GM18507 (cell line): ENCODE results near the gene RAB41.
"Not testable (repeated sequence)": the region's sequence is repeated elsewhere in the genome, so short reads cannot be mapped to it uniquely, and the experiment has no call there.

Experiments
- DNase-seq: peaks from one replicate; pipeline ENCODE4 v3.0.0; 2011; ENCODE audit warnings: low read depth; ENCODE audit not compliant: insufficient read length; ENCODE audit errors: extremely low spot score
- FAIRE-seq: peaks from 2 replicates; lab custom pipeline; 2011; peaks lifted over from hg19 to GRCh38; lab: Jason Lieb, UNC

Gene RAB41

DNA sequence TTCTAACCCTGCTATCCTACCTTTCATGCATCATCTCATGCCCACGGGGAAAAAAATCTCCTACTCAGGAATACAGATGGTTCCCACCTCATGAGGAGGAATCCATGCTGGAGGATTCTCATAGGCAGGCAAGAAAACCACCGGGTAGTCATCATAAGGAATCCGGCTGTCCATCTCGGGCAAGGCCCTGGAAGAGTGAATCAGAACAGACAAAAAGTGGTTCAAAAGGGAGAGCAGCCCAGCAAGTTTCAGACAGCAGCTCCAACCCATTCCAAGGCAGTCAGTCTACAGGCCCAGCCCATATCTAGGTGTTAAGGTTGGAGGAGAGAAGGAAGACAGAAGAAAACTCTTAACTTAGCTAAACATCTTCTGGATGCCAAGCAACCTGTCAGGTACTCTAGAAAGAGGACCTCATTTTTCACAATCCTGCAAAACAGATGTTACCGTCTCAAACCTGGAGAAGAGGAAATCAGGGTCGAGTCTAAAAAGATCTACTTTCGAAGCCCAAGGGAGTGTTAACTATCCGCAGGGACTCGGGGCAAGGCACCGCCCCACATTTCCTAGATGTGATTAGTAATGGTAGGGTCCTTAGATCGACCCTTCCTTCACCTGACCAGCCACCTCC is 7.3 kb downstream of the RAB41 start:
- no peak for FAIRE-seq
- DNase-seq = no peak

- DNase-seq (peak; percentile 82), FAIRE-seq (peak; percentile 97)
These were observed 8.1 kb downstream of the RAB41 start, which contains the start of the genes KIF4A and PDZD11 for GRCh38 chrX:70289793-70290770. Gene KIF4A (plus strand): TSS chrX:70290104. CDS start chrX:70290459, 355 bp downstream. Gene PDZD11 (minus strand): TSS chrX:70289927. CDS start chrX:70289341, 586 bp downstream.

GRCh38 chrX:70292788-70293187 is 10.8 kb downstream of the RAB41 start:
- DNase-seq (no peak), FAIRE-seq (no peak)

- FAIRE-seq (no peak), DNase-seq (no peak)
These were observed 11.6 kb downstream of the RAB41 start for GRCh38 chrX:70293621-70294020.

DNA sequence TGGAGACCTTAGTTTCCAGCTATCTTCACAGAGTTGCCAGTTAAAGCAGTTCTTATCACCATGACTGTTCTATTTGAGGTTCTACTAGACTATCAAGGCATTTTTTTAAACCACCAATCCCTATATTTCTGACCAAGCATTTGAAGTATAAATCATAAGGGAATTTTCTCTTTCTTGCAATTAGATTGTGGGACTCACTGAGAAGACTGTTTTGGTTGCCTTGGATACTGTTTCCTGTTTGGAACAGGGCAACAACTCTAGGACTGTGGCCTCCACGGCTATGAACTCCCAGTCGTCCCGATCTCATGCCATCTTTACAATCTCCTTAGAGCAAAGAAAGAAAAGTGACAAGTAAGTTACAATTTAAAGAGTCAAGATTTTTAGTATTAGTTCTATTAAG is 19.7 kb downstream of the RAB41 start:
- DNase-seq (no peak), FAIRE-seq (no peak)

GRCh38 chrX:70313503-70313902 is 31.5 kb downstream of the RAB41 start:
- DNase-seq = no peak
- FAIRE-seq = no peak

GRCh38 chrX:70322784-70323183 is 40.8 kb downstream of the RAB41 start:
- FAIRE-seq = no peak
- no peak for DNase-seq

- not testable (repeated sequence) for DNase-seq, FAIRE-seq
These were observed 41.7 kb downstream of the RAB41 start for GRCh38 chrX:70323628-70324027.

DNA sequence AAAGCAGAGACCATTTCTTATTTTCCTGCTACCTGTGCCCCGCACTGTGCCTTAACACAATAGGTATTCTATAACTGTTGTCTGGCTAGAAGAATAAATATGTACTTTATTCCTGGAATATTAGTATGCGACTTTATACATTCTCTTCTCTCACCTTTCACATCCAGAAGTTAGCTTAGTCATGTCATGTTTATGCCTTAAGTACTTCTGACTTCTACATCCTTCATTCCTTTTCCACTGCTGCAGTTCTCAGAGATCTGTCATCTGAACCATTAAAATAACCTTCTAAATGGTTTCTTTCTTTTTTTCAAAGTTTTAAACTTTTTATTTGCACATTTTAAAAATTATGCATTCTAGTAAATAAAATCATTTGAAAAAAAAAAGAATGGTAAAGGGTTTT is 42.4 kb downstream of the RAB41 start:
- DNase-seq (no peak), FAIRE-seq (no peak)

- FAIRE-seq (no peak), DNase-seq (no peak)
These were observed 49.2 kb downstream of the RAB41 start for GRCh38 chrX:70331161-70331560.

DNA sequence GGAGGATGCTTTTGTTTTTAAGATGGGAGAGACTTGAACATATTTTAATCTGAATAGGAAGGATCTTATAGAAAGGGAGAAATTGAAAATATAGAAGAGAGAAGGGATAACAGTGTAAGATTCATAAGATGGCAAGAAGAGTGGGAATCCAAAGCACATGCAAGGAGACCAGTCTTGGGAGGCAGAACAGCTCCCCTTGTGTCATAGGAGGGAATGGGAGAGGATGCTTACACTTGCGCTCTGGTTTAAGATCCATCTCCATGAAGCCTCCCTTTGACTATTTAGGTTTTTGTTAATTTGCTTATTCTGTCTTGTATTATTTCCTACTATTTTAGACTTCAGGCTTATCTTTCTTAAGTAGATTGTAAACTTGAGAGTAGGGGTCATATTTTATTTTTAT is 50.6 kb downstream of the RAB41 start:
- DNase-seq = no peak
- peak; percentile 41 for FAIRE-seq
